ENCODE results near the gene N4BP2. TPM values are rescaled to one million over a fixed set of nuclear protein-coding genes. Genes with fewer than 3 reads are reported as not detected.

N4BP2 gene
- total RNA-seq, 1 donor from 2014 or later = 6.2 TPM

DNA sequence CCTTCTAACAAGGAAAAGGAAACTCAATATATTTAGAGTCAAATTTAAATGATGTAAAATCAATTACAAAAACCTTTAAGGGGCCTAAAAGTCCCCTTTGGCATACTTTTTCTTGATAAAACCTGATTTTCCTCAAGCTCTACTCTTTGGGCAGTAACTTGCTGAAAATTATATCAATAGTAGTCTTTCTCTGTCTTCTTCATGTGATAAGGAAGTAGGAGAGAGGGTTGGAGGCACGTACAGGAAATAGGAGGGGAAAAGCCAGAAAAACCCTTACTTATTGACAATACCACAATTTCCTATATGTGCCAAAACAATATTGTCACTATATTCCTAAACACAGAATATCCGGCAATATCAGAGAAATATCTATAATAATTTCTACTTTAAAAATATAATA, 149.8 kb downstream of the N4BP2 start:
- ChIA-PET CTCF (interaction anchor here (0.8 to 4.0 kb wide), 4 partner anchors 17 to 101 kb away, joined by 3 to 16 read pairs (median 8); no protein-coding TSS in a partner anchor), POLR2A (interaction anchor here (0.6 to 6.5 kb wide), 9 partner anchors 8 to 514 kb away, joined by 3 to 64 read pairs (median 8); partner anchors contain the start of gene RHOH)
- H3K4me3 Mint-ChIP-seq = peak overlapping the region; percentile 71
- H3K27me3 Mint-ChIP-seq = no peaks in the 10 kb centered on the region
- DNase-seq (no peak), ATAC-seq (ENCODE audit: low read depth) (no peak)
- peaks cover 64% of the 10 kb centered on the region for H3K36me3 Mint-ChIP-seq (ENCODE audit: low read depth)
- H3K27ac Mint-ChIP-seq = peak overlapping the region; percentile 92
- H3K9me3 Mint-ChIP-seq = no peaks in the 10 kb centered on the region
- TF ChIP-seq, protein P1, sequence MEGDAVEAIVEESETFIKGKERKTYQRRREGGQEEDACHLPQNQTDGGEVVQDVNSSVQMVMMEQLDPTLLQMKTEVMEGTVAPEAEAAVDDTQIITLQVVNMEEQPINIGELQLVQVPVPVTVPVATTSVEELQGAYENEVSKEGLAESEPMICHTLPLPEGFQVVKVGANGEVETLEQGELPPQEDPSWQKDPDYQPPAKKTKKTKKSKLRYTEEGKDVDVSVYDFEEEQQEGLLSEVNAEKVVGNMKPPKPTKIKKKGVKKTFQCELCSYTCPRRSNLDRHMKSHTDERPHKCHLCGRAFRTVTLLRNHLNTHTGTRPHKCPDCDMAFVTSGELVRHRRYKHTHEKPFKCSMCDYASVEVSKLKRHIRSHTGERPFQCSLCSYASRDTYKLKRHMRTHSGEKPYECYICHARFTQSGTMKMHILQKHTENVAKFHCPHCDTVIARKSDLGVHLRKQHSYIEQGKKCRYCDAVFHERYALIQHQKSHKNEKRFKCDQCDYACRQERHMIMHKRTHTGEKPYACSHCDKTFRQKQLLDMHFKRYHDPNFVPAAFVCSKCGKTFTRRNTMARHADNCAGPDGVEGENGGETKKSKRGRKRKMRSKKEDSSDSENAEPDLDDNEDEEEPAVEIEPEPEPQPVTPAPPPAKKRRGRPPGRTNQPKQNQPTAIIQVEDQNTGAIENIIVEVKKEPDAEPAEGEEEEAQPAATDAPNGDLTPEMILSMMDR (IDR thresholded peaks at IDR 0.05) = no peak
- intact Hi-C loops (cut with micrococcal nuclease) = loop anchor here (2.0 kb wide), 1 partner anchor 14 kb away; no protein-coding TSS in a partner anchor
- H3K4me1 Mint-ChIP-seq = peaks cover 91% of the 10 kb centered on the region

Other genes starting within 250 kb of the N4BP2 start
- 91.9 and 103 TPM in 2 replicates for gene PDS5A, start 78.9 kb upstream of the N4BP2 start, total RNA-seq
- 174 and 183 TPM in 2 replicates for gene RHOH, start 140.2 kb downstream of the N4BP2 start, total RNA-seq